Colonic mucosa (tissue), 4 donors: Measurements from ENCODE around the gene CGB8. TPM values are rescaled to one million over a fixed set of nuclear protein-coding genes. Genes with fewer than 3 reads are reported as not detected.
"Not testable (repeated sequence)": the region's sequence is repeated elsewhere in the genome, so short reads cannot be mapped to it uniquely, and the experiment has no call there.

Source experiments
- DNase-seq: peaks from one replicate; pipeline ENCODE4 v3.0.0-alpha.2; 2020
- H3K27ac ChIP-seq: fragments of 200-600 bp; one replicate; pipeline ENCODE4 v1.8.0; 2021
- H3K27me3 ChIP-seq: fragments of 200-600 bp; one replicate; pipeline ENCODE4 v1.8.0; 2021
- H3K36me3 ChIP-seq: fragments of 200-600 bp; one replicate; pipeline ENCODE4 v1.8.0; 2021
- H3K4me1 ChIP-seq: fragments of 200-600 bp; one replicate; pipeline ENCODE4 v1.8.0; 2021; ENCODE audit warnings: mild to moderate bottlenecking
- H3K4me3 ChIP-seq: fragments of 200-600 bp; one replicate; pipeline ENCODE4 v1.8.0; 2021
- H3K9ac ChIP-seq, 2 donors: one replicate each; pipeline ENCODE4 v1.7.0; 2013; ENCODE audit warnings: control low read depth in 2 of 2, low read depth in 2 of 2, low read length in 2 of 2
- H3K9me3 ChIP-seq: fragments of 200-600 bp; one replicate; pipeline ENCODE4 v1.8.0; 2021
- intact Hi-C: fragments of 100-400 bp; cut with DNase I; formaldehyde crosslinking; loops from one replicate; pipeline ENCODE4 v1.14.1; 2022
- total RNA-seq, 2 donors: library from RNA; stranded (reverse); fragmentation: NEBNext Ultra II Directional in 1 of 2; extraction: Animal tissue kit (Norgen Biotek cat#: 25700) in 1 of 2; gene quantifications; one replicate each; pipeline ENCODE4 v1.2.1, GENCODE V29; 2021
- TF ChIP-seq, protein P1 (sequence below): fragments of 200-600 bp; IDR thresholded peaks from one replicate; pipeline ENCODE4 v1.8.0; 2022; ENCODE audit warnings: antibody characterized with exemption, mild to moderate bottlenecking
- donor health status: healthy.
- donor health status: DM: no; HTN: no; CAD: no.
- donor health status: DM: no; HTN: no; CAD: no.

Gene CGB8
- total RNA-seq, 2 donors from 2014 or later: not detected

DNA sequence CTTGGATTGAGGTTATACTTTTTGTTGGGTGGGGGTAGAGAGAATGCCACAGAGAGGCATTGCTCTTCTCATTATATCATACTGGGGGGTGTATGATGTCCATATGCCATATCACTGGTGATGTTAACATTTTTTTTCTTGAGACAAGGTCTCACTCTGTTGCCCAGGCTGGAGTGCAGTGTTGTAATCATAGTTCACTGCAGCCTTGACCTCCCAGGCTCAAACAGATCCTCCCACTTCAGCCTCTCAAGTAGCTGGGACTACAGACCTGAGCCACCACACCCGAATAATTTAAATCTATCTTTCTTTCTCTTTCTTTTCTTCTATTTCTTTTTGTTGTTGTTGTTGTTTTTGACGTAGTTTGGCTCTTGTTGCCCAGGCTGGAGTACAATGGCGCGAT lies 31.5 kb upstream of the CGB8 start:
- Histone ChIP-seq H3K27me3 (no peaks in the 10 kb centered on the region), H3K9ac (no peak overlapping the region), H3K4me3 (no peak overlapping the region), H3K9me3 (no peaks in the 10 kb centered on the region), H3K4me1 (no peaks in the 10 kb centered on the region), H3K36me3 (no peaks in the 10 kb centered on the region), H3K27ac (no peak overlapping the region)
- intact Hi-C loops: no loop called here
- TF ChIP-seq, protein P1, sequence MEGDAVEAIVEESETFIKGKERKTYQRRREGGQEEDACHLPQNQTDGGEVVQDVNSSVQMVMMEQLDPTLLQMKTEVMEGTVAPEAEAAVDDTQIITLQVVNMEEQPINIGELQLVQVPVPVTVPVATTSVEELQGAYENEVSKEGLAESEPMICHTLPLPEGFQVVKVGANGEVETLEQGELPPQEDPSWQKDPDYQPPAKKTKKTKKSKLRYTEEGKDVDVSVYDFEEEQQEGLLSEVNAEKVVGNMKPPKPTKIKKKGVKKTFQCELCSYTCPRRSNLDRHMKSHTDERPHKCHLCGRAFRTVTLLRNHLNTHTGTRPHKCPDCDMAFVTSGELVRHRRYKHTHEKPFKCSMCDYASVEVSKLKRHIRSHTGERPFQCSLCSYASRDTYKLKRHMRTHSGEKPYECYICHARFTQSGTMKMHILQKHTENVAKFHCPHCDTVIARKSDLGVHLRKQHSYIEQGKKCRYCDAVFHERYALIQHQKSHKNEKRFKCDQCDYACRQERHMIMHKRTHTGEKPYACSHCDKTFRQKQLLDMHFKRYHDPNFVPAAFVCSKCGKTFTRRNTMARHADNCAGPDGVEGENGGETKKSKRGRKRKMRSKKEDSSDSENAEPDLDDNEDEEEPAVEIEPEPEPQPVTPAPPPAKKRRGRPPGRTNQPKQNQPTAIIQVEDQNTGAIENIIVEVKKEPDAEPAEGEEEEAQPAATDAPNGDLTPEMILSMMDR: no peak
- DNase-seq: no peak

DNA sequence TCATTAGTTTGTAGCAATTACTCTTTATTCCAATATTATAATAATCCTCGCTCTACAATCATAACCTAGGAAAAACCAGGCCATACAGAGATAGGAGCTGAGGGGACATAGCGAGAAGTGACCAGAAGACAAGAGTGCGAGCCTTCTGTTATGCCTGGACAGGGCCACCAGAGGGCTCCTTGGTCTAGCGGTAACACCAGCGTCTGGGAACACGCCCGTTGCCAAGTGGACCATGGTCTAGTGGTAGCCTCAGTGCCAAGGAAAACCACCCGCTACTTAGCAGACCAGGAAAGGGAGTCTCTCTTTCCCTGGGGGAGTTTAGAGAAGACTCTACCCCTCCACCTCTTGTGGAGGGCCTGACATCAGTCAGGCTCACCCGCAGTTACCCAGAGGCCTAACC lies 26.0 kb upstream of the CGB8 start:
- H3K9ac ChIP-seq, H3K9me3 ChIP-seq, H3K36me3 ChIP-seq, H3K4me3 ChIP-seq, H3K4me1 ChIP-seq, H3K27ac ChIP-seq, intact Hi-C loops: not testable (repeated sequence)
- peak; percentile 74 for DNase-seq
- peaks cover 37% of the 10 kb centered on the region for H3K27me3 ChIP-seq
- TF ChIP-seq, protein P1: peak; percentile 72

DNA sequence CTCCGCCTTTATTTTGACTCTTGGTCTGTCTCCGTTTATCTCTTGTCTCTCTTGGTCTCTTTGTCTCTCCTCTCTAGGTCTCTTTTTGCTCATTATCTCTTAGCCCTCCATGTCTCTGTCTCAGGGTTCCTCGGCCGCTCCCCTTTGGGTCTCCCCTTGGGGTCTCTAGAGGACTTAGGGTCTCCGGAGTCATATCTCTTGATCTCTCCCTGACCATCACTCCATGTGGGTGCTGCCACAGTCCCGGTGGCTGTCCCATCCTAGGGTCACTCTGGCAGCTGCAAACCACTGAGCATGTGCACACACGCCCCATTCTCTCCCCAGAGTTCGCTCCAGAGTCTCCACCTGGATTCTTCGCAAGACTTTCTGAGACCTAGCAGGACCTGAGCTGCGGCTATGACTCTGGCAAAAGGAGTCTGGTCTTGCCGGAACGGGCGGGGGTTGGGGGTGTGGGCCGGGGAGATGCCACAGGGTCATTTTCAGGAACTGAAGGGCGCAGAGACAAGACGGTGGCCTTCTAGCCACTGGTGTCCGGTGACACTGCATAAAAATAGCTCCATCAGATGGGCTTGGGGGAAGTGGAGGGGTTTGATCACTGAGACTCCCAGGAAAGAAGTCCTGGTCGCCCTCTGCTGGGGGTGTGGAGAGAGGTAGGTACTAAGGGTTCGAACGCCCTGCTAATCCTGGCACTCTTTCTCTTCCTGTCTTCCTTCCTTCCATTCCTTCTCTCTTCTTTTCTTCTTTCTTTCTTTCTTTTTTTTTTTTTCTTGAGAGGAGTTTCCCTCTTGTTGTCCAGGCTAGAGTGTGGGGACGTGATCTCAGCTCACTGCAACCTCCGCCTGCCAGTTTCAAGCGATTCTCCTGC lies 24.8 kb upstream of the CGB8 start:
- Histone ChIP-seq H3K27me3 (peaks cover 37% of the 10 kb centered on the region), H3K9me3 (no peaks in the 10 kb centered on the region), H3K9ac (no peak overlapping the region), H3K36me3 (no peaks in the 10 kb centered on the region), H3K4me3 (no peak overlapping the region), H3K4me1 (no peaks in the 10 kb centered on the region), H3K27ac (no peak overlapping the region)
- intact Hi-C loops: no loop called here
- no peak for DNase-seq
- TF ChIP-seq, protein P1: no peak

DNA sequence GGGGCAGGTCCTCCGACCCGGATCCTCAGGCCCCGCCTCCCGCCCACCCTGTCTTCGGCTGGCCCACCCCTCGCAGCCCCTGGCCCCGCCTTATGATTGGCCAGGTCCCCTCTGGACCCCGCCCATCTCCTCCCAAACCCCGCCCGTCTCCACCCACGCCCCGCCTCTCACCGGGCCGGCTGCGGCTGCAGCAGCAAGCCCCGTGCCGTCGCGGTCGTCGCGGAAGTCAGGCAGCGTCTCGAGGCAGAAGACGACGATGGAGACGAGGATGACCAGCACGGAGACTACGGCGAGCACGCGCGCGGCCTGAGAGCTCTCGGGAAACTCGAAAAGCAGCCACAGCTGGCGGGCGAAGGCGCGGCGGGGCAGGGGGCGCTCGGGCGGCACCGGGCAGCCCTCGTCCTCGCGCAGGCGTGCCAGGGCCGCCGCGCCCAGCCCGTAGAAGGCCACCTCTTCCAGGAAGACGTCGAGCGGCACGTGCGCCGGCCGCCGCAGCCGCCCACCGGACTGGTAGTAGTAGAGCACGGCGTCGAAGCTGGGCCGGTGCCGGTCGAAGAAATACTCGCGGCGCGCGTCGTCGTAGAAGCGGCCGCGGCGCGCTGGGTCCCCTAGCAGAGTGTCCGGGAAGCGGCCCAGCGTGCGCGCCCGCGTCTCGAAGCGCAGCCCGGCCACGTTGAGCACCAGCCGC lies 23.1 kb upstream of the CGB8 start:
- no peaks in the 10 kb centered on the region for H3K9me3 ChIP-seq
- intact Hi-C loops: no loop called here
- DNase-seq: no peak
- no peaks in the 10 kb centered on the region for H3K36me3 ChIP-seq
- H3K4me3 ChIP-seq: no peak overlapping the region
- no peak overlapping the region for H3K9ac ChIP-seq
- H3K27me3 ChIP-seq: peaks cover 43% of the 10 kb centered on the region
- no peaks in the 10 kb centered on the region for H3K4me1 ChIP-seq
- H3K27ac ChIP-seq: no peak overlapping the region
- TF ChIP-seq, protein P1: no peak

DNA sequence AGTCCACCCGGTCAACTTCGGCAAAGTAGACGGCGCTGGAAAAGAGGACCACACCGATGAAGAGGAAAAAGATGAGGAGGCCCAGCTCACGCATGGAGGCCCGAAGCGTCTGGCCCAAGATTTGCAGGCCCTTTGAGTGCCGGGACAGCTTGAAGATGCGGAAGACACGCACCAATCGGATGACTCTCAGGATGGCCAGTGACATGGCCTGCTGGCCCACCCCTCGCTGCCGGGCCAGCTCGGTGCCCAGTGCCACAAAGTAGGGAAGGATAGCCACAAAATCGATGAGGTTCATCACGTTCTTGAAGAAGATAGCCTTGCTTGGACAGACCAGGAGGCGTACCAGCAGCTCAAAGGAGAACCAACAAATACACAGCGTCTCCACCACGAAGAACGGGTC lies 21.5 kb upstream of the CGB8 start:
- Histone ChIP-seq H3K9ac (no peak overlapping the region), H3K4me3 (no peak overlapping the region), H3K9me3 (no peaks in the 10 kb centered on the region), H3K36me3 (no peaks in the 10 kb centered on the region), H3K27me3 (peaks cover 43% of the 10 kb centered on the region), H3K27ac (no peak overlapping the region), H3K4me1 (no peaks in the 10 kb centered on the region)
- DNase-seq: no peak
- TF ChIP-seq, protein P1: no peak
- intact Hi-C loops: no loop called here
